8988T (cell line): ENCODE measurements around the gene LRMDA.

Experiments
- DNase-seq: peaks from one replicate; pipeline ENCODE4 v3.0.0; 2011

Gene LRMDA

DNA sequence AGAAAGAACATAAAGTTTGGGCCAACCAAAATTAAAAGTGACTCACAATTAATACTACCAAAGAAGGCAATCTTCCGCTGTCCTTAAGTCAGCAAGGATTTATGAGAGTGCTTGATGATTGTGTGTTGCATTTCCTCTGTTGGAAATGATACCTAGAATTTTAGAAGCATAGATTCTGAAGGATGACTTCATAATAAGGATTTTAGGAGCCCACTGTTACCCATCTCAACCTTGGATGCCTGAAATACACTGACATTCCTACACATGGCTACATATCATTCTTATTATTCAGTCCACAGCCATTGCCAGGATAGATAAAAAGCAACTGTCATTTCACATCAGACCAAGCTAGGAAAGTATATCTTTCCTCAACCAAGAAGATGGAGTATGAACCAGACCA is 823.8 kb downstream of the LRMDA start:
- DNase-seq = no peak

GRCh38 chr10:76257816-76258215 is 826.4 kb downstream of the LRMDA start:
- DNase-seq = no peak

DNA sequence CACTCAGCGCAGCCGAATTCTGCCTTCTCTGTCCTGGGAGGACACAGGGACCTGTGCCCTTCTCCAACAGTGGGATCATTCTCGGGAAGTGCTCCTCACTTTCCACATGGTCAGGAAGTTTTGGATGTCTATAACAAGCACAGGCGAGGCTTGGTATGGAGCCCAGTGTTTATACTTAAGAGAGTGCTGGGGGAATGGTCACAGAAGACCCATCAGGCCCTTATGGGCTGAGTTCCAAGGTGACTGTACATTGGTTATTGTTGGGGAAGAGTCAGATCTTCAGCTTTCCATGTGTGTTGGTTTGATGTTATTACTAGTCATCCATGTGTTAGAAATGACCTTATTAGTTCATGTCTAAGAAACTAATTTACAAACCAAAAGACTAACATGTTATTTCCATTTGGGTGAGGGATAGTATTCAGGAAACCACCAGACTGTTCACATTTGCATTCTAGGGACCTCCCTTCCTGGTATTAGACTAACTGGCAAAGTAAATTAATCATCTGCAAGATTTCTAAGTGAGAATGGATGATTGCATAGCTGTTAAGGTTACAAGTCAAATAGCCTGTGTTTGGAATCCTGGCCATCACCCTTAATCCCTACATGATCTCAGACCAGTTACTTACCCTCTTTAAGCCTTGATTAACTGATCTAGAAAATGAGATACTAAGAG is 834.2 kb downstream of the LRMDA start:
- DNase-seq = no peak

DNA sequence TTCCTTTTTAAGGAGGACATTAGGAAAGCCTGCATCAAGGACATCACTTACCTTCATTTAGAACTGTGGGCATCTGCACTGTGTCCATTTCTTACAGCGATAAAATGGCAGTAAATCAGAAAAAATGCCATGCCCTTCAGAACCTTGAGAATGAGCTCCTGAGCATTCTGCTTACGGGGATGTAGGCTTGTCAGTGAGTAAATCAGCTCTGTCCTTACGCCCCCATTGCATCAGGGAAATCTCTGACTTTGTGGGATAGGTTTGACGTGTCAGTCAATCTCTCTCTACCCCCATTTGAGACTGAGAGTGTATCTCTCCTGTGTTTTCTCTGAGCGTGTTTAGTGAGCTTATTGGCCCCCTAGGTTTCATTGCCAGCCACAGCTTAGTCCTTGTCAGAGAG is 837.1 kb downstream of the LRMDA start:
- no peak for DNase-seq

GRCh38 chr10:76268954-76269353 is 837.5 kb downstream of the LRMDA start:
- DNase-seq = no peak

DNA sequence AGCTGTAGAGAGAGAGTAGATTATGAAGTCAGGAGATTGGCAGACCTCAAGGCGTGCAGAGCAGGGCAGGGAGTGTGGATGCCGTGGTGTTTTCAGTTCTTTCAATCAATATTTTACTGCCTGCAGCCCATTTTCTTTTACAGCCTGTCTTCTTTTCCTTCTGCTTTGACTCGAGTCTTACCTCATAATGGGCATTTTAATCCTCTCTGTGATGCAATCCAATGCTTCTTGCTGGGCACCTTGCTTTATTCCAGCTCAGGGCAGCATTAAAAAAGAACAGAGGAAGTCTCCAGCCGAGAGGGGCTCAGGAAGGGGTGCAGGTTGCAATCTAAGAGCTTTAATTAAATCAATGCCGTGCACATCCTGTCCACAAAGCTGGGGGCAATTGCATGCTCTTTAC is 839.0 kb downstream of the LRMDA start:
- no peak for DNase-seq

DNA sequence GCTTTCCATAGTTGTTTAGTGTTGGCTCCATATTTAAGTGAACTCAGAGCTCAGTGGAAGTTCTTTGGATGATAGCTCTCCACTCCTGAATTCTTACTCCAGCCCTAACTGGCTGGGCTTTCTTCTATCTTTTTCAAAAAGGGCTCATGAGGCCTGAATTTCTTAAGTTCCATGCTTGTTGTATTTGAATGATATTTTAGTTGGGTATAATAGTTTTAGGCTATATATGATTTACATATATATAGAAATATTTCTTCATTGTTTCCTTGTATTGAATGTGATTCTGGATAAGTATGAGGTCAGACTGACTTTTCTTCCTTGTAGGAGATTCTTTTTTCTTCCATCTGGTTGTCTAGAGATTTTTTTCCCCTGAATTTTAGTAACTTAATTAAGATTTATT is 843.5 kb downstream of the LRMDA start:
- DNase-seq = no peak

GRCh38 chr10:76278811-76279460 is 847.5 kb downstream of the LRMDA start:
- DNase-seq = no peak

DNA sequence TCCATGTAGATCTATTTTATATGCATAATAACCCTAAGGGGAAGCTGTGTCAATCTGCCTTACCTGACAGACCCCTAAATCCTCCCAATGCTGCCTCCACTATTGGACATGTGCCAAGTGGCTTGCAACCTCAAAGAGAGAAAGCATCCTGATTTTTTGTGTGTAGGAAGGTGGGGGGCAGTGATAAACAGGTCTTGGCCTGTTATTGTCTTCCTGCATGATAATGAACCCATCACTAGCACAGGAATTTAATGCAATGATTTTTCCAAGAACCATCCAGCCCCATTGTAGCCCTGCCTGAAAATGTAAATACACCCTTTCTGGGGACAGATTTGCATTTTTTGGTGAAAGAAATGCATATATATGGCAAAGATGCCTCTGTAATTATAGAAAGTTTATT is 850.2 kb downstream of the LRMDA start:
- DNase-seq = no peak

- no peak for DNase-seq
Measured at GRCh38 chr10:76282061-76283025, 850.9 kb downstream of the LRMDA start.

DNA sequence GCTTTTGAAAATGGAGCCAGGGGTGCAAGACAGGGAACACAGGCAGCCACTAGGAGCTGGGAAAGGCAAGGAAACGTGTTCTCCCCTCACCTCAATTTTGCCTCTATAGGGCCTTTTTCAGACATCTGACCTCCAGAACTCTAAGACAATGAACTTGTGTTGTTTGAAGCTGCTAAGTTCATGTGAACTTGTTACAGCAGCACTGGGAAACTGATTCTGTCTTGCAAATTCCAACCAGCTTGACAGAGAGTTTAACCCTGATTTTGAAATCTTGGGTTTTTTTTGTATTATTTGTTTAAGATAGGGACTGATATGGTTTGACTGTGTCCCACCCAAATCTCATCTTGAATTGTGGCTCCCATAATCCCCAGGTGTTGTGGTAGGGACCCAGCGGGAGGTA is 852.9 kb downstream of the LRMDA start:
- no peak for DNase-seq

DNA sequence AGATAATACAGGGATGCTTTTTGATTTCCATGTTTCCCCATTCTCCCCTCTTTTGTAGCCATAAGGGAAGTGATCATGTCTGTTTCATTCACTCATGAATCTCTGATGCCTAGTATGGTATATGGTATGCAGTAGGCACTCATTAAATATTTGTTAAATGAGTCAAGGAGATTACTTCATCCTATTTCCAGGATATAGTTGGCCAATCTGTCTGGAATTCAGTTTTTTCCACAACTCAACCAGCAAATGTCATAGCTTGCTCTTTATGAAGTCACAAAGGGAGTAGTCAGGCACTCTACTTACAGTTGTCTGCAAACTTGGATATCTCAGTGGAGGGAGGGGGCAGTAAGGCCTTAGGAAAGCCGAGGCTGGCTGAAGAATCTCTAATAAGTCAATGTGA is 853.6 kb downstream of the LRMDA start:
- no peak for DNase-seq

- no peak for DNase-seq
Measured at GRCh38 chr10:76285515-76285914, 854.1 kb downstream of the LRMDA start.

DNA sequence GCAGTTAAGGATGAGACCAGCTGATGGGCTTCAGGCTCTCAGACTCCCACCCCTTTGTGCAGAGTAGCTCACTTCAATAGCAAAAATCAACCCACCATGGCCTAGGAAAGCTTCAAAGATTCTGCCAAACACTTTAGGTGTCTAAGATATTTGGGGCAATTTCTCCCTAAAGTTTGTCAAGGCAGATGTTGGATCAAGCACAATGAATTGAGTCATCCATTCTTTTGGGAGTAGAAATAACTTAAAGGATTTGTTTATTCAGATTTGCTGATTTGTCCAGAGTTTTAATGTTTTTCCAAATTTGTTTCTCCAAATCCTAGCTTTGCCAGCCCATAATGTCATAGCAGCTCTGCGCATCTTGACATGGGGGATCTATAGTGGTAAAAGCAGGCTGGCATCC is 855.1 kb downstream of the LRMDA start:
- no peak for DNase-seq

DNA sequence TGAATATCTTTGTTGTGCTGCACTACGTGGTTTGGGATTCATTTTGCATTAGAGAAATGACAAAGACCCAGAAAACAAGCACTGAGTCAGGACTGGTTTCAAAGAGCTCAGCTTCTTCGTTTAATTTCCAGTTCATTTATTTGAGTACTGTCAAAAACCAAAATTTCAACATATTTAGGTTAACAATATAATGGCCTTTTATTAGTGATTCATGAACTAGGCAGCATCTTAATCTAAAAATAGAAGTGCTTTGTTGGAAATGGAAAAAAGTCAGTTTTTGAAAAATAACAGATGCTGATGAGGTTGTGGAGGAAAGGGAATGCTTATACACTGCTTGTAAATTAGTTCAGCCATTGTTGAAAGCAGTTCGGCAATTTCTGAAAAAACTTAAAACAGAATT is 856.4 kb downstream of the LRMDA start:
- DNase-seq = no peak

DNA sequence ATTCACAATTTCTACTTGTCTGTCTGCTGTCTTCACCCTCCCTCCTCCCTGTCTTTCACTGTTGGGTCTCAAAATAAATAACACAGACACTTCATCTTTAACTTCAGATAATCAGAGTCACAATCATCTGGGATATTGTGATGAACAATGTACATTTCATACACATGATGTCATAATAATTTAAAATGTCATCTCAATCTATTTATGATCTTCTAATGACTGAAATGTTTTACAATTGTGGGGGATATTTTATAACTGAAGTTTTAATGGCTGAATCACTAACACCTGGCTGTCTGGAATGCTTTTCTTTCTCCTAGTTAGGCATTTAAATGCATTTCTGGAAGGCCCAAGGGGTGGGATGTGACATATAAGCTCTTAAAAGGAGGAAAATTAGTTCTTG is 859.8 kb downstream of the LRMDA start:
- no peak for DNase-seq

DNA sequence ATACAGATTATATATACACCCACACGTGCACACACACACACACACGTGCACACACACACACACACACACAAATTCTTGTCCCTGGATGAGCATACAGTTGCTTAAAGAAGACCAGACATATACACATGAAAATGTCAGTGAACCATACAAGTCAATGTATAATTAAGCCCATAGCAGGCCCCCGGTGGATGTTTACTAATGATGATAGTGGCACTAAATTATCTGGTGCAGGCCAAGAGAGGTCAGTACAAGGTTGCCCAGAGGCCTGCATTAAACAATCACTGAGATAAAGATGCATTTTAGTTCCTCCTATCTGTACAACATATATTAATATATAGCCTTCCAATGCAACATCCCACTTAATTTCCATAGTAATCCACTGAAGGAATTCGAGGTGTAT is 860.5 kb downstream of the LRMDA start:
- DNase-seq = no peak

DNA sequence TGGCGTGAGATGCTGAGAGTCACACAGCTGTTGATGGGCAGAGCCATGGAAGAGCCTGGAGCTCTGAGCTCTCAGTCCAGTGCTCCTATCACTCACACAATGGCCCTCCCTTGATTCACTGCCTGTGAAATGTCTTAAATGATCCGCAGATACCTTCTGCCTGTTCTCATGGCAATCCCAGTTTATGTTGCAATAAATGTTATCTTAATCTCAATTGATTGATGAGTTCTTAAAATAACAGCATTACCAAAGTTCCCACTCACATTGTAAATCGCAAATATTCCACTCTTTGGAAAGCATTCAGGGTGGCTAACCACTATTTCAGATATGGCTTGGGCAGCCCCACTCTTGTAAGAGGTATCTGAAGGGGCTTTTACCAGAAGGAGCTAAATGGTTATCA is 865.5 kb downstream of the LRMDA start:
- no peak for DNase-seq

DNA sequence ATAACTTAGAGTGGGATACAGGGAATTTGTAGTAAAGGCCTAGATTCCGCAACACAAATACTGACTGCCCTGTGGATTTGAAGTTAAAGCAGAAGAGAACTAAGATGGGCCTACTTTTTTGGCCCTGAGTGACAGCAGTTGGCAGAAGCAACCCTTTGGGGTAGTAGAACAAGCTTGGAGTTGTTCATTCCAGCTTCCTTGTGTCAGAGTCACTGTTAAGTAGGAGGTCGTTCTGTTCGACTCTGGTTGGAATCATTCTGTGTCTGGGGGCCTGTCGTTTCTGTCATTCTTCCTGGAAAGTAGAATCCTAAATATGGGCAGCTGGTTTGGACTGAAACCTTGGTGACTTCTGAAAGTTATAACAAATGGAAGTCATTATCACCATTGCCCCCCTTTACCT is 865.9 kb downstream of the LRMDA start:
- DNase-seq = no peak

DNA sequence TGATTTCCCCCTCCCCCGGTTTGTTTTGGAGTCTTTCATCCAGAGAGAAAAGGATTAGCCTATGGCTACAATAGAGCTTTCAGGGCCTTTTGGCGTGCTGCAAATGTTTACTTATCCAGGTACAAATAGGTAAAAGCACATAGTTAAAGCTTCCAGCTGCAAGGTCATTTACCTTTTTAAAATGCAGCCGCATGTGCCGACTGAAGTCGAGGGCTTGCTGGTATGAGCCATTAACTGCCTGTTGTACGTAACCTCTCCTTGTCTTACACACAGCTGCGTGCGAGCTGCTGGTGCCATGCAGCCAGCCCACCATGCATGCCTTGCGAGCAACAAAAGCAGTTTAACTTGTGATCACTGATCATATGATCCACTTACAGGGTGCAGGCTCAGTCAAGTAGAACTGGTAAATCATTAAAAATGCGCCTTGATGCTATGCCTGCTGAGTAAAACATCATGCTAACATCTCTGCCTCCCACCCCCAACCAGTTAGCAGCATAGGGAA is 866.4 kb downstream of the LRMDA start:
- DNase-seq = no peak

DNA sequence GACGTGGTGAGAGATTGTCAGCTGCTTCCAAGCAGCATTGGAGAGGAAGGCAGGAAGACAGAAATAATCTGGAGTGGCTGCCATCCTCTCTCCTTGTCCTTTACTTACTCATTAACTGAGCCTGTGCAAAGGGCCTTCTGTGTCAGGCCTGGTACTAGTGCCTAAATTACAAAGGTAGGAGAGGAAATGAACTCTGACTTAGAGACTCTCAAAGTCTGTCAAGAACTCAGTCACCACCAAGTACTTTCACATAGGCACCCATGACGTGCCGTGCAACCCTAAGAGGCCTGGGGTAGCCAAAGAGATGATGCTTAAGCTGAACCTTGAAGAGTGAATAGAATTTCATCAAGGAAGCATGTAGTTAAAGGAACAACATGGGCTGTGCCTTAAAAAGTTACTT is 866.9 kb downstream of the LRMDA start:
- DNase-seq = no peak

- DNase-seq = no peak
Measured at GRCh38 chr10:76299501-76299900, 868.1 kb downstream of the LRMDA start.

GRCh38 chr10:76301211-76301610 is 869.8 kb downstream of the LRMDA start:
- DNase-seq = no peak

DNA sequence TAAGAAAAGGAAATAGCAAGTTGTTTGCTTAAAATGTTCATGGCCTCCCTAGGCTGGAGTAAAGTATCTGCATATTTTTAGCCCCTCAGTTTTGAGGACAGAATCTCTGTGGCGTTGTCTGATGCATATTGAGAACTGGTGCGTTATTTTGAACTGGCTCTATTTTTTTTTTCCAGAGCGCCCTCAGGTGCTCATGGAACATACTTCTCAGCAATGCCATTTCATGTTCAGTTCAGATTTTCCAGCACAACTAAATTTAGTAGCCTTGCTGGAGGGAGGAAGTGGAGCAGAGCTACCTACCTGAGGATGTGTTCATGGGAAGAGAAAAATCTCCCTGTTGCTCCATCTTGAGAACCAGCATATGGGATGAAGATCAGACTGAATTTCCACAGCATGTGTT is 870.5 kb downstream of the LRMDA start:
- DNase-seq = no peak
